Activated gamma-delta T cell treated with anti-CD3 and anti-CD28 coated beads, Interleukin-2, amount 50 U/mL, for 16 hours (primary cell): ENCODE data around the gene BRDT.
"Not testable (repeated sequence)": the region's sequence is repeated elsewhere in the genome, so short reads cannot be mapped to it uniquely, and the experiment has no call there.

Experiments
- DNase-seq: peaks from one replicate; pipeline ENCODE4 v3.0.0-alpha.2; 2020; ENCODE audit warnings: low read depth

The BRDT gene

DNA sequence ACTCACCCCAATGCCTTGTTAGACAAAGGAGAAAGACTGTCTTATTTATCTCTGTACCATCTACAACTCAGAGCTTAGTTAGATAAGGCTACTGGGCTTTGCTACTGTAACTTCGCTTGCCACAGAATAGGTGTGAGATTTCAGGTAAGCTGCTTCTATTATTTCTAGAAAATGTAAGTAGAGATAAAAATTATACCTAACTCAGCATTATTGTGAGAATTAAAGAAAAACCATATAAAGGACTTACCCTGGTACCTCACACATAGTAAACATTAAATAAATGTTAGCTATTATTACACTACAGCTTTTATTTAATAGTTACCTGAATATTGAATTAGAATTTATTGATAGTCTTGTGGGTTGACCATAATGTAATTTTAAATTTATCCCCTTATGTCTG, 44.1 kb downstream of the BRDT start:
- DNase-seq, result no peak

DNA sequence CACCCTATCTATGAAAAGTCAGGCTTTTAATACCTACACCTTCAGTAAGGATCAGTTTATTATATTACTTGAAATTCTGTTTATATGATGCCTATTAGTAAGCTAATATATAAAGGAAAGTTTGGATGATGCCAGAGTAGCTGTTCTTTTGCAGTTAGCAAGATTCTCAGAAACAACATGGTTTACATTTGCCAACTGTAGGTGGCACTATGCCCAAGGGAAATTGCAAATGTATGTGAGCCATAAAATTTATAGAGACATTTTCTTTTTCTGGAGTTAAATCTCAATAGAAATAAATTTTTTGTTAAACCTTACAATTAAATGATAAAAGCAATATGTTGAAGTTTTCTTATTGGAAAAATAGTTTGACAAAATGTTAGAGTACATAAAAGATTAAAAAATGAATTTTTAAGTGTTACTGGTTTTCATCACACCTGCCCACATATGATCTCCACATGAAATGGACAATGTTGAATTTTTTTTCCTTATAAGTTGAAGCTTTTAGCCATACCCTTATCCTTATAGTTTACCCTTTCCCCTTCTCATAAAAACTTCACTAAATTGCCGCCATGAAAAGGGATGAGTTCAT, 48.5 kb downstream of the BRDT start:
- DNase-seq, result peak; percentile 10

DNA sequence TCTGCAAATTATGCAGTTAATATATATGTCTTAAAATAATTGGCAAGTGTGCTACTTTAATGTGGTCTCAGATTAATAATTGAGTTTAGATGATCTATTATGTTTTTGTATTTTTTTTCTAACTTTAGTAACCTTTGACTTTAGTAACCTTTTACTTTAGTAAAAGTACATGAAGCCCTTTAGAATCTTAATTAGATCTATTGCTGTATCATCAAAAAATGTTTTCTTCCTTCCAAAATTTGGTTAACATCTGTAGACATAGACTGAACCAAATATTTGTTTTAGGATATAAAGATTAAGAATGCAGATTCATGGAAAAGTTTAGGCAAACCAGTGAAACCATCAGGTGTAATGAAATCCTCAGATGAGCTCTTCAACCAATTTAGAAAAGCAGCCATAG, 54.9 kb downstream of the BRDT start:
- DNase-seq, result no peak

DNA sequence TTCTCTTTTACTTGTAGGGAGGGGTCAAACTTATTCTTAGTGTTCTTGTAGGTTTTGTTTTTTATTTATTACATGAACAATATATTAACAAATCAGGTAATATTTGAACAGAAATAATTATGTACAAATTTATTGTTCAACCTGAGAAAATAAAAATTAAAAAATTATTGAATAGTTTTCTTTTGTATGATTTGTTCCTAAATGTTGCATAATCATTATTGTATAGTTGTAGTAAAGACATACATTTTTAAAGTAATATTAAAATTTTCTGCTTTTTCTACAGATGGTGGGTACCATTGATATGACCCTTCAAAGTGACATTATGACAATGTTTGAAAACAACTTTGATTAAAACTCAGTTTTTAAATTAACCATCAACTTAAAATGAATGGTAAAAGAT, 64.7 kb downstream of the BRDT start:
- no peak for DNase-seq

DNA sequence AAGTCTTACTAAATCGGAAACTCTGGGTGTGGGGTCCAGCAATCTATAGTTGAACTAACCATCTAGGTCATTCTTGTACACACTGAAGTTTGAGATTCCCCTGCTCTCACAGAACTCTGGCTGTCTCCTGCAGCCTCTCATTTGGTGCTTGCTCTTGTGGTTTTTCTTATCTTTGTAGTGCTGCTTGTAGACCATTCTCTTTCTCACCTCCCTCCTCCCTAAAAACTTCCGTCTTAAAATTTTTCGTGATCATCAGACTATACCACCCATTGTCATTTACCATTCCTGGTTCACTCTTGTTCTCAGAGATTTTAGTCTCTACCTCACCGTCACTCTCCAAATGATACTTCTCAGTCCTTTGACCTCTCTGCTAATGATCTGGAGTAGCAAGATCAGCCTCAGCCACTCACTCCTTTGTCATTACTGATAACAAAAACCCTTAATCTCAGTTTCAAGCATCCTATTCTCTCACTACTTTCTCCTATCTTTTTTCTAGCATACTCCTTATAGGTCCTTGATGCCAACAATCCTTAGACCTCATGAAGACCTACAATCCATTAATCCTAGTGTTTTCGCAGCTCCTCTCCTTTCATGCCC, 67.6 kb downstream of the BRDT start:
- DNase-seq, result no peak

DNA sequence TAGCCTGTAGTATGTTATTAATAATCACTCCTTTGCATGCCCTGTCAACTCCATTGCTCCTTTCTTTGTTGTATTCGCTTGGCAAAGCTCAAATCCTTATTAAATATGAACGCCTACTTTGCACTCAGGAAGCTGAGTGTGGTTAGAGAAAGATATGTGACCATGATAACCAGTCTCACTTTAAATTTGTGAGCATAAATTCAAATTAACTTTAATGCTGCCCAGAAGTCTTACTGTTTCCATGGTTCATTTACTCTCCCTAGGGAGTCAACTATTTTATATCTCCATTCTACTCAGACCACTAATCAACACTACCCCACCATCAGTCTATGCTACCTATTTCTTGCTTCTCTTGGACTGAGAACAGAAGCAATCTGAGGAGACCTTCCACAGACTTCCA, 68.5 kb downstream of the BRDT start:
- DNase-seq, result no peak

DNA sequence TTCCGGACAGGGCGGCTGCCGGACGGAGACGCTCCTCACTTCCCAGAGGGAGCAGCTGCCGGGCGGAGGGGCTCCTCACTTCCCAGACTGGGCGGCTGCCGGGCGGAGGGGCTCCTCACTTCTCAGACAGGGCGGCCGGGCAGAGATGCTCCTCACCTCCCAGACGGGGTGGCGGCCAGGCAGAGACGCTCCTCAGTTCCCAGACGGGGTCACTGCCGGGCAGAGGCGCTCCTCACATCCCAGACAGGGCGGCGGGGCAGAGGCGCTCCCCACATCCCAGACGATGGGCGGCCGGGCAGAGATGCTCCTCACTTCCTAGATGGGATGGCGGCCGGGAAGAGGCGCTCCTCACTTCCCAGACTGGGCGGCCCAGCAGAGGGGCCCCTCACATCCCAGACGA, 76.8 kb downstream of the BRDT start:
- not testable (repeated sequence) for DNase-seq

DNA sequence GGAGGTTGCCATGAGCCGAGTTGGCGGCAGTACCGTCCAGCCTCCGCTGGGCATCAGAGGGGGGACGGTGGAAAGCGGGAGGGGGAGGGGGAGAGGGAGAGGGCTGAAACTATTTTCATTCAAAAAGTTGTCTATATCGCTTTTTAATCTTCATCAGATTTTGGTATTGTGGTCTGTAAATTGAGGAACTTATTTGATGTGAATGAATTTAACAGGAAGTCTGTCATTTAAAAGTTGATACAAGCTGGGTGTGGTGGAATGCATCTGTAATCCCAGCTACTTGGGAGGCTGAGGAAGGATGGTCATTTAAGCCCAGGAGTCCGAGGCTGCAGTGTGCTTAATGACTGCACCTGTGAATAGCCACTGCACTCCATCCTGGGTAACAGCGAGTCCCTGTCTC, 77.6 kb downstream of the BRDT start:
- DNase-seq, result no peak

DNA sequence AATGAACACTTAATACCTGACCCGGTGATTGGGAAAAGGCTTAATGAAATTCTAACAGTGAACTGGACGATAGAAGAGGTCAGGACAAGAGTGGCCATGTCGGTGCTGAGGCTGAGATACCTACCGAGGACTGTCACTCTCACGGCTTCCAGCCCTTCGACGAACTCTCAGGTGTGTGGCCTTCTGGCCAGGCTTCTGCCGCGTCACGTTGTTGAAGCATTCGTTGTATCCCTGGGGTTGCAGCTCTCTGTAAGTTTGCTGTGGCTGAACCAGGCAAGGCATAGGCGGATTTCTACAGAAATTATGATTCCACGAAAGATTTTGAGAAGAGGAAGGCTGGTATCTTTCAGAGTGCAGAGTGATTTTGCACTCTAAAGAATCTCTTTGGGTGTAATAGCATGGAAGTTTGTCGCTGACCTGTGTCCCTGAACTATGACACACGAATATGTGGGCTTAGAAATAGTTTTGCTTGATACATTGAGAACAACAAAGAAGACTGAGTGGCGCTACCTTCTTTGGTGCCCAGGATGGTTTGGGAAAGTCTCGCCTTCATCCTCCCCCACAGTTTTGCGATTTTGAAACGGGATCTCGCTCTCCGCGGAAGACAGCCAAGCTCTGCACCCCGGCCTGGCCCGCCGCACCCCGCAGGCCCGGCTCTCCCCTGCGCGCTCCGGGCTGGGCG, 80.2 kb downstream of the BRDT start:
- DNase-seq, result no peak

DNA sequence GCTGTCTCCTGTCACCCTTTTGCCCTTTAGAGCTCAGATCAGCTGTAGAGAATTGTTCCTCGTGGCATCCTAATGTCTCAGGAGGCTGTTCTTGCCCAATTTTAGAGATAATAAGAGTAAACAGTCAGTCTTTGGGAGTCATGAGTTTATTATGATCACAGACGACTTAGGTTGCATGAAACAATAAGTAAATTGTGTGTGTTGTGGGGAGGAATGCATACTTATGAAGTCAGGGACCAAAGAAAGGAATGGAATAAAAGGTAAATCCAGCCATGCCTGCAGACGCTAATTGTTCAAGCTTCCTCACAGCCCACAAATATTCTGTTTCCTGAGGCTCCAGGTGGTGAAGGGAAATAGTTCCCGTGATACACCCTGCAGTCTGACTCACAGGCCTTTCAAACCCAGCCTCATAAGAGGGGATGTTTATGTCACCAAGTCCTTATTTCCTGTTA, 81.5 kb downstream of the BRDT start:
- no peak for DNase-seq

DNA sequence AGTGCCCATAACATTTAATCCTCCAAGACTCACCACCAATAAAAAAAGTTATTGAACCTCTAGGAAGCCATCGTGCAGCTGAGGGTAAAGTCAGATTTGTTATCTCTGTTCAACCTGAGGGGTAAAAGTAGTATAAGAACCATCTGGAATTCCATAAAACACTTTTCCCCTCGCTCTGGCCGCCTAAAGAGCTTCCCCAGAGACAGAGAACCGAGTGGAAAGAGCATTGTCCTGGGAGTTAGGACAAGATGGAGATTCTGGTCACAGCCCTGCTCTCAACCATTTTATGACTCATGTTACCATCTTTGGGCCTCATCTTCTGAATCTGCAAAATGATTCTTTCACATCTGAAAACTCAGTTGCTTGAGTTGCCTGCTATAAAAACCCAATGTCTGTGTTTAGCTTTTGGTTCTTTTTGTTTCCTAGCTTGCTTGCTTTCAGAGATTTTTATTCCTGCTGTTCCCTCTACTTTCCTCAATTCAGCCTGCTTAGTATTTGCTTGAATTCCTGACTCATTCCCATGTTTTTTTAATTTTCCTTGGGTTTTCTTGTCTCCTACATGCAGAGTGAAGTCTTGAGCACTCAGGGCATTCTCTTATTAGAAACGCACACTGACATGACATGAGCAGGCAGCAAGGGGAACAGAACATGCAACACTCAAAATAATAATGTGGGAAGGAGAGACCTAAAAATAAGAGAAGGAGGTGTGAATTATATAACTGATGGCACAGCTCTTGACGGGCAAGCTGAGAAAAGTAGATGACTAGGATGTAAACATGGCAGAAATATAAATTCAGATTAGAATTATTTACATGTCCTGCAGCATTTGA, 82.3 kb downstream of the BRDT start:
- no peak for DNase-seq

DNA sequence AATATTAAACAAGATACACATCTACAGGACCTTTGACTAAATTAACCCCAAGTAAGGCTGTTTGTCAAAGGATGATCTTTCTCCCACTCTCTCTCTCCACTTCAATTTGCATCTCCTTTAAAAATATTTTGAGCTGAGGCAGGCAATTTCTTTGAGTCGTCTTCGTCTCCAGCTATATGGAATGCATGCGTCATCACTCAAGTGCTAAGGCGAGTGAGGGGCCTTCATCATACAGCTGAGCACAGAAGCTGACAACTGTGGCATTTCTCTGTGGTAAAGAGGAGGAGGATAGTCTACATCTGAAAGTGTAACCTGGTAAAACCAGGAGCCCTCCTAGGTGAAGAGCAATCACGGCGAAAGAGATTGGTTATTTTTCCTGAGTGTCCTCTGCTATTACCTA, 88.2 kb downstream of the BRDT start:
- DNase-seq, result no peak

DNA sequence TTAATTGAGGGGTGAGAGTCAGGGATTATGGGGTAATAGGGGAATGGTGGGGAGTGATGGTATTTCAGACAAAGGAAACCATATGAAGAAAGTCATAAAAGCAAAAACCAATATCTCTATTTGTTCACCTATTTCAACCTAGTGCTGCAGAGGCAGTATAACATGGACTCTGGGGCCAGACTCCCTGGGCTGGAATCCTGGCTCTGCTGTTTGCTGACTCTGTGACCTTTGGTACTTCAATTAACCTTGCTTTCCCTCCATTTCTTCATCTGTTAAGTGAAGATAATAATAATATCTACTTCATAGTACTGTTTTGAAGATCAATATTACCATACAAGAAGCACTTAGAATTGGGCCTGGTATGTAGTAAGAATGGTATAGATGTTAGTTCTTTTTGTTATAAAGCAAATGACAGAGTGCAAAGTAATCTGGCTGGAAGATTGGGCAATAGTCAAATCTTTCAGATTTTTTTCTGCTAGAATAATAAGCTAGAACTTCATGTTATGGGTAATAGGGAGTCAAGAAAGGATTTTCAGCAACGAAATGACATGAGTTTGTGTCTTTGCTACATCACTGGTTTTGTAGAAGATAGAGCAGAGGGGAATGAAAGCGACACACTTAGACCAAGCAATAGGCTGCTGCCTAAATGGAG, 89.6 kb downstream of the BRDT start:
- no peak for DNase-seq

DNA sequence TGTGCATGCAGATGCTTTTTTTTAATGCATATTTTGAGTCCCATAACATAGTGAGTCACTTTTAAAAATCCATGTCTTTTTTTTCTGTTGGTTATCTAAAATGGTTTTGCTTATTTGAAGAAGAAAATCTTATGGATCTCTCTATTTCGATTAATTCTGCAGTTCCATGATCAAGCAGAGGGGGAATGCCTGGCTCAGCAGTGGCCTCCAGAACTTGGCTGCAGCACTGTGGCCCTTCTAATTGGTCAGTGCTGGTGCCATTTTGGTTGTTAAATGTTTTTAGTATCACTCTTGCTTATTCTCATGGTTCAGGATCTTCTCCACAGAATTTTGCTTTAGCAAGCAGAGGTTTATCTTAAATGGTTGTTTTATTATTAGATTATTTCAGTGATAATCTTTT, 91.8 kb downstream of the BRDT start:
- DNase-seq, result no peak

DNA sequence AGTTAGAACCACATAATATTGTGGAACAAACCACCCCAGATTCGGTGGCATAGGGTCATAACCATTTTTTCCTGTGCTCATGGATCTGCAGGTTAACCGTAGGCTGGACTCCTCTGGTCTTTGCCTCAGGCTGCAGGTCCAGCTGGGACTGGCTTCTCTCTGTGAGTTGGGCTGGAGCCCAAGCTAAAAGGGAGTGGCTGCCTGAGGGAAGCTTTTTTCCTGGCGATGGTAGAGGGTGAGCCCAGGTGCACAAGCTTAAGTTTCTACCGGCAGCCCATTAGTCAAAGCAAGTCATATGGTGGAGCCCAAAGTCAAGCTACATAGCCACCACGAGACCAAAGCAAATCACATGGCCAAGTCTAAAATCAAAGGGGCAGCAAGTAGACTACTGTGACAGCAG, 94.4 kb downstream of the BRDT start:
- no peak for DNase-seq

DNA sequence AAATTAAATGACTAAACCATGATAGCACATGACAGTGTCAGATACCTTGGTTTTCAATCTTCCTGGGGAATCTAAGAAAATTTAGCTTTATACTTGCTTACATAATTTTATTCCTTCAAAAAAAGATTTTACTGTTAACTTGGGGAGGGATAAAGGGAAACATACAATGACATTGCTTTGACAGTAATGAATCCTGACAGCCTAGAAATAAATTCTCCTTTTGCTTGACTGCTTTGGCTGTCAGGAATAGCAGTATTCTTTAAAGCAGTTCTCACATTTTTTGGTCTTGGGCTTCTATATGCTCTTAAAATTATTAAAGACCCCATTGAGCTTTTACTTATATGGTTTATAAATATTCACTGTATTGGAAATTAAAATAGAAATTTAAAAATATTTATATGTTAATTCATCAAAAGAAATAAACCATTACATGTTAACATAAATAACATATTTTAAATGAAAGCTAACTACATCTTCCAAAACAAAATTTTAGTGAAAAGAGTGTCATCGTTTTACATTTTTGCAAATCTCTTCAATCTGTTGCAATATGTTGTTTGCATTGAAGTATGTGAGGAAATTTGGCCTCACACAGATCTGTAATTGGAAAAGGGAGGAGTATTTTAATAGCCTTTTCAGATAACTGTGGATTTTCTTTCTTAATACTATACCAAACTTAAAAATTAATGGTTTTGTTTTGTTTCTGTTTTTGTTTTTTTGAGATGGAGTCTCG, 96.7 kb downstream of the BRDT start:
- DNase-seq, result no peak

DNA sequence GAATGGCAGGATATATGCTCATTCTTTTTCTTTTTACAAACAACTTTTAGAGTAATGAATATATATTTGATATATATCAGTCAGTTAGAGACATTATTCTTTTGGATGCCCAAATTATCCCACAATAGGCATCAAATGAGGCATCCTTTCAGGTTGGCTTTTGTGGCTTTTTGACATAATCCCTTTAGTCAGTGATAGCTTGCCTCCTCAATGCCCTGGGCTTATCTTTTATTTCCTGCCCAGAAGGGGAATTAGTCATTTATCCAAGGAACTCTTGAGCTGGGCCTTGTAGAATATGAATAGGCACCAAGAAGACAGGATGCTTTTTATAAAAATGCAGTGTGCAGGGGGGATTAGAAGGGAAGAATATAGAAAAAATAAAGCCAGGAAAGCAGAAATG, 102.7 kb downstream of the BRDT start:
- no peak for DNase-seq
